A549 (cell line): ENCODE data around the gene HOXA4. TPM values are rescaled to one million over a fixed set of nuclear protein-coding genes. Genes with fewer than 3 reads are reported as not detected.

ENCODE experiments used
- ATAC-seq, 2 experiments: fragments of 200-7000 bp in 1 of 2; fragments of >200 bp in 1 of 2; cut with Nextera tagmentation in 1 of 2; cut with Tn5 transposase in 1 of 2; 3 replicates each; pipeline versions ENCODE4 v1.8.0 to v1.9.1; 2018 to 2020; ENCODE audit warnings: mild to moderate bottlenecking in 1 of 2, moderate library complexity in 1 of 2
- CTCF ChIA-PET: fragments of 300-600 bp; sonication (Branson Sonifier 250); formaldehyde crosslinking; extraction: SDS; loops from one replicate; lab custom pipeline; 2021; ENCODE audit warnings: antibody characterized with exemption, inconsistent platforms; lab: Yijun Ruan, JAX
- POLR2A ChIA-PET: fragments of 350-600 bp; formaldehyde crosslinking; extraction: SDS; loops from one replicate; lab custom pipeline; 2021; ENCODE audit warnings: antibody characterized with exemption, inconsistent platforms; lab: Yijun Ruan, JAX
- DNase-seq, 2 experiments: peaks; one replicate each; pipeline versions ENCODE4 v3.0.0 to v3.0.0-alpha.2; 2011 to 2016; ENCODE audit warnings: low read depth in 1 of 2, low spot score in 1 of 2
- FAIRE-seq: peaks from 2 replicates; lab custom pipeline; 2011; peaks lifted over from hg19 to GRCh38; lab: Jason Lieb, UNC
- H3K27ac ChIP-seq, 2 experiments: fragments of >200 bp; sonication (Bioruptor Twin); formaldehyde crosslinking; 3 replicates each; pipeline ENCODE4 v1.5.1; 2016 to 2017
- H3K4me1 ChIP-seq: fragments of >200 bp; sonication (Bioruptor Twin); formaldehyde crosslinking; 3 replicates; pipeline ENCODE4 v1.6.1; 2016
- H3K4me2 ChIP-seq: fragments of >200 bp; sonication (Bioruptor Twin); formaldehyde crosslinking; 3 replicates; pipeline ENCODE4 v1.6.1; 2016
- H3K4me3 ChIP-seq: fragments of >200 bp; sonication (Bioruptor Twin); formaldehyde crosslinking; 3 replicates; pipeline ENCODE4 v1.5.1; 2016
- H3K9me3 ChIP-seq: fragments of >200 bp; sonication (Bioruptor Twin); formaldehyde crosslinking; 3 replicates; pipeline ENCODE4 v1.6.1; 2016
- CBX8 ChIP-seq: fragments of 200-600 bp; sonication (generic); IDR thresholded peaks from 2 replicates; pipeline ENCODE4 v1.6.1; 2016
- CHD2 ChIP-seq: fragments of 150-350 bp; IDR thresholded peaks from 2 replicates; pipeline ENCODE4 v1.6.1; 2014; ENCODE audit warnings: low read length; ENCODE audit not compliant: partially characterized antibody
- CHD4 ChIP-seq: fragments of 200-600 bp; sonication (generic); IDR thresholded peaks from 2 replicates; pipeline ENCODE4 v1.6.1; 2016; ENCODE audit warnings: antibody characterized with exemption, mild to moderate bottlenecking, borderline replicate concordance
- EHF ChIP-seq: fragments of 250-450 bp; sonication (Bioruptor Pico); IDR thresholded peaks from 2 replicates; pipeline ENCODE4 v1.5.0; 2020; ENCODE audit warnings: mild to moderate bottlenecking
- FOSB ChIP-seq: fragments of 250-450 bp; sonication (Bioruptor Pico); IDR thresholded peaks from 2 replicates; pipeline ENCODE4 v1.5.0; 2020; ENCODE audit warnings: mild to moderate bottlenecking, moderate library complexity
- GATA3 ChIP-seq: IDR thresholded peaks from 2 replicates; pipeline ENCODE4 v1.6.1; 2012; ENCODE audit warnings: borderline replicate concordance
- HEYL ChIP-seq: fragments of 250-450 bp; sonication (Bioruptor Pico); IDR thresholded peaks from 2 replicates; pipeline ENCODE4 v1.8.0; 2021; ENCODE audit warnings: mild to moderate bottlenecking, moderate library complexity
- KDM5A ChIP-seq: fragments of 200-600 bp; sonication (generic); IDR thresholded peaks from 2 replicates; pipeline ENCODE4 v1.6.1; 2016; ENCODE audit warnings: antibody characterized with exemption, mild to moderate bottlenecking
- MAFK ChIP-seq: fragments of 450-650 bp; IDR thresholded peaks from 2 replicates; pipeline ENCODE4 v1.6.1; 2014; ENCODE audit not compliant: partially characterized antibody
- MYC ChIP-seq: IDR thresholded peaks from 2 replicates; pipeline ENCODE4 v1.6.1; 2012; ENCODE audit warnings: mild to moderate bottlenecking, inconsistent platforms, low read length, improper control_type of control experiment, borderline replicate concordance
- NFE2L2 ChIP-seq: fragments of 150-350 bp; conservative IDR thresholded peaks from 2 replicates; pipeline ENCODE4 v1.6.1; 2014; ENCODE audit warnings: low read length
- NPAS2 ChIP-seq: fragments of 250-450 bp; sonication (Bioruptor Pico); IDR thresholded peaks from 2 replicates; pipeline ENCODE4 v1.8.0; 2022; ENCODE audit warnings: mild to moderate bottlenecking, moderate library complexity, borderline replicate concordance
- PHF8 ChIP-seq: fragments of 200-600 bp; sonication (generic); IDR thresholded peaks from 2 replicates; pipeline ENCODE4 v1.6.1; 2016; ENCODE audit warnings: low read depth, mild to moderate bottlenecking, antibody characterized with exemption, moderate library complexity, borderline replicate concordance
- RAD21 ChIP-seq, 2 experiments: fragments of >200 bp in 1 of 2; sonication (Bioruptor Twin) in 1 of 2; formaldehyde crosslinking in 1 of 2; IDR thresholded peaks in 1 of 2; conservative IDR thresholded peaks in 1 of 2; 2 replicates in 1 of 2; 3 replicates in 1 of 2; pipeline ENCODE4 v1.6.1; 2012 to 2018; ENCODE audit warnings: inconsistent platforms in 1 of 2
- RFX5 ChIP-seq: fragments of 450-650 bp; IDR thresholded peaks from 2 replicates; pipeline ENCODE4 v1.7.1; 2014; ENCODE audit warnings: antibody characterized with exemption, mild to moderate bottlenecking, moderate library complexity
- SREBF2 ChIP-seq: fragments of 450-650 bp; IDR thresholded peaks from 2 replicates; pipeline ENCODE4 v1.6.1; 2014; ENCODE audit warnings: mild to moderate bottlenecking, moderate library complexity
- TP53 ChIP-seq: fragments of 250-450 bp; sonication (Bioruptor Pico); IDR thresholded peaks from 2 replicates; pipeline ENCODE4 v1.5.0; 2021; ENCODE audit warnings: mild to moderate bottlenecking, moderate library complexity
- ZNF302 ChIP-seq: fragments of 250-450 bp; sonication (Bioruptor Pico); IDR thresholded peaks from 2 replicates; pipeline ENCODE4 v1.9.0; 2021; ENCODE audit warnings: inconsistent platforms, mild to moderate bottlenecking, moderate library complexity
- ZSCAN20 ChIP-seq: fragments of 250-450 bp; sonication (Bioruptor Pico); IDR thresholded peaks from 2 replicates; pipeline ENCODE4 v1.8.0; 2022; ENCODE audit warnings: mild to moderate bottlenecking, moderate library complexity
- WGBS: methylation state at CpG from one replicate; pipeline ENCODE4 v1.1.6; 2017; ENCODE audit errors: missing lambda C conversion rate; 5-methylcytosine and 5-hydroxymethylcytosine counted together
- polyA plus RNA-seq, 4 experiments: library from polyadenylated mRNA; depleted of rRNA in 3 of 4; stranded (reverse); fragments of >200 nt; fragmentation: RNase III in 1 of 4; extraction: RNeasy Plus Mini Kit Qiagen cat#74134 plus additional on column Dnase treatment in 1 of 4; gene quantifications; 2 replicates in 3 of 4; 3 replicates in 1 of 4; pipeline ENCODE4 v1.2.3, GENCODE V29; 2011 to 2017
- TF ChIP-seq, protein P1 (sequence below): fragments of 450-650 bp; IDR thresholded peaks from 2 replicates; pipeline ENCODE4 v1.6.1; 2014; ENCODE audit warnings: antibody characterized with exemption
- TF ChIP-seq, protein P2 (sequence below): IDR thresholded peaks from 2 replicates; pipeline ENCODE4 v1.6.1; 2012
- TF ChIP-seq, protein P3 (sequence below): fragments of 150-350 bp; IDR thresholded peaks from 2 replicates; pipeline ENCODE4 v1.6.1; 2014; ENCODE audit warnings: low read depth, mild to moderate bottlenecking, low read length
- TF ChIP-seq, protein P4 (sequence below): fragments of 200-600 bp; sonication (generic); IDR thresholded peaks from 2 replicates; pipeline ENCODE4 v1.6.1; 2016; ENCODE audit warnings: antibody characterized with exemption, mild to moderate bottlenecking, moderate library complexity

Gene HOXA4
- polyA plus RNA-seq, 2 of the 4 experiments (the other 2 are of a cell fraction), result 2.1 to 2.6 TPM

DNA sequence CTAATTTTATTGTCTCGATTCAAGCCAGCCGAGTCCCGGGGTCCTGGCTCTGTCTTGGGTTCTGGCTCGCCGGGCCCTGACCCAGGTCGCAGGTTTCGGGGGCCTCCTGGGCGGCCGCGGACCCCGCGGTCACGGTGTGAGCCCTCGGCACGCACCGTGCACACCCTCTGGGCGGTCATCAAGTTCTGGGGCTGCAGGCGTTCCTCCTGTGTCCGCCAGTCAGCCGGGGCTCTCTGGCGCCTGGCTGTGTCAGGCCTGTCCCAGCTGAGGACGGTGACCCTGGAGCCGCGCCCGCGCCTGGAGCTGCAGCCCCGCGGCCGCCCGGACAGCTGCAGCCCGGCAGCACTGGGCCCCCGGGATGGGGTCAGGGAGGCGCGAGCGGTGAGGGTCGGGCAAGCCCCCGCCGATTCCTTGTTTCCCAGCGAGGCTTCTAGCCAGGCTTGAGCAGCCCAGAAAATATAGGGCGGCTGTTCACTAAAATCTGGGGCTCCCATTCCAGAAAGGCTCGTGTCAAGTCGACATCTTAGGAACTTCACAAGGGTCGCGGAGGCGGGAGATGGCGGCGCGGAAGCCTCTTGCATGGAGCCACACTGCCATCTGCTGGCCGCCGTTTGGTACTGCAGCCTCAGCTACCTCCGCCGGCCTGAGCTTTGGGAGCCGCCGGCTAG is 30.1 kb upstream of the HOXA4 start (continued):
- TF ChIP-seq MAFK (no peak), ZNF302 (CRISPR knock-in tag) (no peak), KDM5A (0 out of 2 replicates have a peak, but pooled peaks have one; percentile 21), CHD2 (no peak), SREBF2 (no peak), RAD21 (conservative IDR thresholded peaks at IDR 0.05 in 1 of 2, IDR thresholded peaks at IDR 0.05 in 1 of 2) (peak; percentile 91 to 95), RFX5 (no peak), GATA3 (no peak)
- TF ChIP-seq, protein P1, sequence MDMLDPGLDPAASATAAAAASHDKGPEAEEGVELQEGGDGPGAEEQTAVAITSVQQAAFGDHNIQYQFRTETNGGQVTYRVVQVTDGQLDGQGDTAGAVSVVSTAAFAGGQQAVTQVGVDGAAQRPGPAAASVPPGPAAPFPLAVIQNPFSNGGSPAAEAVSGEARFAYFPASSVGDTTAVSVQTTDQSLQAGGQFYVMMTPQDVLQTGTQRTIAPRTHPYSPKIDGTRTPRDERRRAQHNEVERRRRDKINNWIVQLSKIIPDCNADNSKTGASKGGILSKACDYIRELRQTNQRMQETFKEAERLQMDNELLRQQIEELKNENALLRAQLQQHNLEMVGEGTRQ, result no peak
- TF ChIP-seq, protein P2, sequence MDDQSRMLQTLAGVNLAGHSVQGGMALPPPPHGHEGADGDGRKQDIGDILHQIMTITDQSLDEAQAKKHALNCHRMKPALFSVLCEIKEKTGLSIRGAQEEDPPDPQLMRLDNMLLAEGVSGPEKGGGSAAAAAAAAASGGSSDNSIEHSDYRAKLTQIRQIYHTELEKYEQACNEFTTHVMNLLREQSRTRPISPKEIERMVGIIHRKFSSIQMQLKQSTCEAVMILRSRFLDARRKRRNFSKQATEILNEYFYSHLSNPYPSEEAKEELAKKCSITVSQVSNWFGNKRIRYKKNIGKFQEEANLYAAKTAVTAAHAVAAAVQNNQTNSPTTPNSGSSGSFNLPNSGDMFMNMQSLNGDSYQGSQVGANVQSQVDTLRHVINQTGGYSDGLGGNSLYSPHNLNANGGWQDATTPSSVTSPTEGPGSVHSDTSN, result no peak

DNA sequence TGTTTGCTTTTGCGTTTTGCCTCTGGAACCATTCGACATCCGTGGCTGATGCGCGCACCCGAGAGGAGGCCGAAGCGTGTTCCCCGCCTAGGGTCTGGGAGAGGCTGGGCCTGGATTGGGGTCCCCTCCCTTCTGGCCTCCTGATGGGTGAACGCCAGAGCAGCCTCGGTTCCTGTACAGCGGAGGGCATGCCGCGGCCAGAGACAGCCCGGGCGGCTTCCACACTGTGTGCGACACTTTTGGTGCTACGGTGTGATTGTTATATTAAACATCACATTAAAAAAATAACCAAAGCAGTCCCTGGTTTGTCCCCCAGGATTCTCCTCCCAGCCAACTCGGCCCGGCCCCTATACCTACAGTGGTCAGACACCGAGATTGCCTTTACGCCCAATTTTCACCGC is 29.6 kb upstream of the HOXA4 start:
- Histone ChIP-seq H3K9me3 (no peaks in the 10 kb centered on the region), H3K27ac (peak overlapping the region; percentile 86; a peak in 5 of 6 replicates), H3K4me3 (peak overlapping the region; percentile 65), H3K4me1 (0 out of 3 replicates have a peak, but pooled peaks cover 3% of the 10 kb centered on the region), H3K4me2 (peak overlapping the region; percentile 96)
- POLR2A ChIA-PET, result interaction anchor here (1.3 kb wide), 2 partner anchors 9 to 791 kb away, joined by 6 to 14 read pairs; no protein-coding TSS in a partner anchor
- ATAC-seq (peak in 1 of 2 experiments; percentile 1; a peak in 1 of 6 replicates), DNase-seq (no peak), FAIRE-seq (no peak)
- CTCF ChIA-PET, result interaction anchor here (0.6 to 7.0 kb wide), 46 partner anchors 8 to 1304 kb away, joined by 3 to 160 read pairs (median 5); partner anchors contain the start of genes HOXA10, HOXA3, HOXA5 and HOXA6
- 94% methylated on average over 23 of the region's 23 CpGs for WGBS
- no peak for TF ChIP-seq NFE2L2
- TF ChIP-seq FOSB (CRISPR knock-in tag), result no peak
- TF ChIP-seq CBX8, result no peak

DNA sequence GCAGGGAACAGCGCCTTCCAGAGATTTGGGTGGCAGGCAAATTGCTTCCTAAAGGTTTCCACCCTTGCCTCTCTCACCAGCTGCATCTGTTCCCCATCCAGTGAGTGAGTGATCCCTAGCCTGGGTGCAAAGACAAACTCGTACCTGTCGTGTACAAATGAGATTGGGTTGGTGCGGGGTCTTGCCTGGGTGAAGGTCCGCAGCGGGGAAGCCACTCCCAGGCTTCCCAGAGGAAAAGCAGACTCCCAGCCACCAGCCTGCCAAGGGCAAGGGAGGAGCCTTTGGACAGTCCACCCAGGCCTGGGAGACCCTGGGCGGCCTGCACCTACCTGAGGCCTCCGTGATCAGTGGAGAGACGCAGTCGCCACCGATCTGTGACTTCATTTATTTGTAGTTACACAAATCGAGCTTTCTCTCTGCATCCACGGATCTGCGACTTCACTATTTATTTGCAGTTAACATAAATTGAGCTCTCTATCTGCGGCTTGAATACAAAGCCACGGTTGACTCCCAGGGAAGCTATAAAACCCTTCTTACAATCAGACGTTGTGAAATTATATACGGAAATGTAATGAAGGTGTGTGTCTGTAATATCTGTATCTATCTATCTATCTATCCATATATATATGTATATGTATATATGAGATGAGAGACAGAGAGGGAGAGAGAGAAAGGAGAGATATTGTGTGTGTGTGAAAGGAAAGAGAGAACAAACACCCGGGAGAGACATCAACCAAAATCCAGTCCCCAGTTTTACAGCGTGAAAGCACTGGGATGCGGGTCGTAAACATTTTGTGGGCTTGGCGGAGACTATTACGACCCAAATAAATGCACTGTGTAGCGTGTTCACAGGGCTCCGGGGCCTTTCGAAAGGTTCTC is 28.9 kb upstream of the HOXA4 start:
- Histone ChIP-seq H3K4me2 (no peak overlapping the region), H3K9me3 (no peaks in the 10 kb centered on the region), H3K27ac (no peak overlapping the region), H3K4me1 (0 out of 3 replicates have a peak, but pooled peaks cover 3% of the 10 kb centered on the region), H3K4me3 (no peak overlapping the region)
- 92% methylated on average over 27 of the region's 27 CpGs for WGBS
- DNase-seq, result no peak
- ATAC-seq, result no peak
- POLR2A ChIA-PET, result interaction anchor here (1.0 kb wide), 1 partner anchor 45 kb away, joined by 3 read pairs; no protein-coding TSS in a partner anchor
- no peak for FAIRE-seq
- CTCF ChIA-PET, result interaction anchor here (0.9 to 3.5 kb wide), 8 partner anchors 10 to 790 kb away, joined by 3 to 32 read pairs (median 4); partner anchors contain the start of genes HOXA5 and HOXA6
- TF ChIP-seq CHD2 (no peak), ZSCAN20 (CRISPR knock-in tag) (no peak), HEYL (CRISPR knock-in tag) (no peak), NFE2L2 (no peak), TP53 (no peak), EHF (CRISPR knock-in tag) (no peak), NPAS2 (CRISPR knock-in tag) (no peak), CHD4 (no peak), MYC (no peak), RAD21 (conservative IDR thresholded peaks at IDR 0.05 in 1 of 2, IDR thresholded peaks at IDR 0.05 in 1 of 2) (no peak), PHF8 (no peak), FOSB (CRISPR knock-in tag) (no peak), ZNF302 (CRISPR knock-in tag) (no peak)
- TF ChIP-seq, protein P2, result no peak
- TF ChIP-seq, protein P3, sequence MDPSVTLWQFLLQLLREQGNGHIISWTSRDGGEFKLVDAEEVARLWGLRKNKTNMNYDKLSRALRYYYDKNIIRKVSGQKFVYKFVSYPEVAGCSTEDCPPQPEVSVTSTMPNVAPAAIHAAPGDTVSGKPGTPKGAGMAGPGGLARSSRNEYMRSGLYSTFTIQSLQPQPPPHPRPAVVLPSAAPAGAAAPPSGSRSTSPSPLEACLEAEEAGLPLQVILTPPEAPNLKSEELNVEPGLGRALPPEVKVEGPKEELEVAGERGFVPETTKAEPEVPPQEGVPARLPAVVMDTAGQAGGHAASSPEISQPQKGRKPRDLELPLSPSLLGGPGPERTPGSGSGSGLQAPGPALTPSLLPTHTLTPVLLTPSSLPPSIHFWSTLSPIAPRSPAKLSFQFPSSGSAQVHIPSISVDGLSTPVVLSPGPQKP, result no peak
- TF ChIP-seq, protein P4, sequence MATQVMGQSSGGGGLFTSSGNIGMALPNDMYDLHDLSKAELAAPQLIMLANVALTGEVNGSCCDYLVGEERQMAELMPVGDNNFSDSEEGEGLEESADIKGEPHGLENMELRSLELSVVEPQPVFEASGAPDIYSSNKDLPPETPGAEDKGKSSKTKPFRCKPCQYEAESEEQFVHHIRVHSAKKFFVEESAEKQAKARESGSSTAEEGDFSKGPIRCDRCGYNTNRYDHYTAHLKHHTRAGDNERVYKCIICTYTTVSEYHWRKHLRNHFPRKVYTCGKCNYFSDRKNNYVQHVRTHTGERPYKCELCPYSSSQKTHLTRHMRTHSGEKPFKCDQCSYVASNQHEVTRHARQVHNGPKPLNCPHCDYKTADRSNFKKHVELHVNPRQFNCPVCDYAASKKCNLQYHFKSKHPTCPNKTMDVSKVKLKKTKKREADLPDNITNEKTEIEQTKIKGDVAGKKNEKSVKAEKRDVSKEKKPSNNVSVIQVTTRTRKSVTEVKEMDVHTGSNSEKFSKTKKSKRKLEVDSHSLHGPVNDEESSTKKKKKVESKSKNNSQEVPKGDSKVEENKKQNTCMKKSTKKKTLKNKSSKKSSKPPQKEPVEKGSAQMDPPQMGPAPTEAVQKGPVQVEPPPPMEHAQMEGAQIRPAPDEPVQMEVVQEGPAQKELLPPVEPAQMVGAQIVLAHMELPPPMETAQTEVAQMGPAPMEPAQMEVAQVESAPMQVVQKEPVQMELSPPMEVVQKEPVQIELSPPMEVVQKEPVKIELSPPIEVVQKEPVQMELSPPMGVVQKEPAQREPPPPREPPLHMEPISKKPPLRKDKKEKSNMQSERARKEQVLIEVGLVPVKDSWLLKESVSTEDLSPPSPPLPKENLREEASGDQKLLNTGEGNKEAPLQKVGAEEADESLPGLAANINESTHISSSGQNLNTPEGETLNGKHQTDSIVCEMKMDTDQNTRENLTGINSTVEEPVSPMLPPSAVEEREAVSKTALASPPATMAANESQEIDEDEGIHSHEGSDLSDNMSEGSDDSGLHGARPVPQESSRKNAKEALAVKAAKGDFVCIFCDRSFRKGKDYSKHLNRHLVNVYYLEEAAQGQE, result no peak
